Measurements from ENCODE around the gene TOPBP1.
A peak's percentile ranks its signal among the peaks of the same experiment; 100 is the strongest.

The TOPBP1 gene

GRCh38 chr3:133661454-133662277 lies at the start of gene TOPBP1:
TSS of gene TOPBP1 (minus strand) at chr3:133661941. CDS start at chr3:133661127, 814 bp downstream.
- H4K20me1 ChIP-seq (ENCODE audit: insufficient read depth, low read length): no peaks in the 10 kb centered on the region
- H3K9me2 ChIP-seq (replicated peaks; ENCODE audit: insufficient read depth, low read length): no peaks in the 10 kb centered on the region
- H3K4me3 ChIP-seq (ENCODE audit: low read length): peak within 1 kb of the TSS; percentile 86
- peak within 1 kb of the TSS; percentile 60 for H3K27ac ChIP-seq (ENCODE audit: low read length)
- DNase-seq: peak; percentile 93
- H3K9me3 ChIP-seq (replicated peaks; ENCODE audit: insufficient read depth, low read length): no peaks in the 10 kb centered on the region
- peaks cover 59% of the 10 kb centered on the region for H3K79me2 ChIP-seq (ENCODE audit: low read length)
- no peaks in the 10 kb centered on the region for H3K27me3 ChIP-seq (replicated peaks; ENCODE audit: insufficient read depth, low read length)
- peak within 1 kb of the TSS; percentile 89 for H3K9ac ChIP-seq (ENCODE audit: low read length)
- peaks cover 5% of the 10 kb centered on the region; the same call in 1 of the 2 replicates for H3F3A ChIP-seq (ENCODE audit: insufficient read depth, low read length)
- TF ChIP-seq, protein P1, sequence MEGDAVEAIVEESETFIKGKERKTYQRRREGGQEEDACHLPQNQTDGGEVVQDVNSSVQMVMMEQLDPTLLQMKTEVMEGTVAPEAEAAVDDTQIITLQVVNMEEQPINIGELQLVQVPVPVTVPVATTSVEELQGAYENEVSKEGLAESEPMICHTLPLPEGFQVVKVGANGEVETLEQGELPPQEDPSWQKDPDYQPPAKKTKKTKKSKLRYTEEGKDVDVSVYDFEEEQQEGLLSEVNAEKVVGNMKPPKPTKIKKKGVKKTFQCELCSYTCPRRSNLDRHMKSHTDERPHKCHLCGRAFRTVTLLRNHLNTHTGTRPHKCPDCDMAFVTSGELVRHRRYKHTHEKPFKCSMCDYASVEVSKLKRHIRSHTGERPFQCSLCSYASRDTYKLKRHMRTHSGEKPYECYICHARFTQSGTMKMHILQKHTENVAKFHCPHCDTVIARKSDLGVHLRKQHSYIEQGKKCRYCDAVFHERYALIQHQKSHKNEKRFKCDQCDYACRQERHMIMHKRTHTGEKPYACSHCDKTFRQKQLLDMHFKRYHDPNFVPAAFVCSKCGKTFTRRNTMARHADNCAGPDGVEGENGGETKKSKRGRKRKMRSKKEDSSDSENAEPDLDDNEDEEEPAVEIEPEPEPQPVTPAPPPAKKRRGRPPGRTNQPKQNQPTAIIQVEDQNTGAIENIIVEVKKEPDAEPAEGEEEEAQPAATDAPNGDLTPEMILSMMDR (IDR thresholded peaks at IDR 0.05; ENCODE audit: low read length): no peak
- TF ChIP-seq EZH2phosphoT487 (IDR thresholded peaks at IDR 0.05; ENCODE audit: low read length): no peak
- H3K36me3 ChIP-seq (replicated peaks; ENCODE audit: insufficient read depth, low read length): peaks cover 13% of the 10 kb centered on the region; the same call in 1 of the 2 replicates
- peak within 1 kb of the TSS; percentile 60 for H2AFZ ChIP-seq (ENCODE audit: low read length)
- peak within 1 kb of the TSS; percentile 65 for H3K4me2 ChIP-seq (ENCODE audit: low read depth, low read length)
- H3K4me1 ChIP-seq (ENCODE audit: low read length): peaks cover 18% of the 10 kb centered on the region; the same call in 1 of the 2 replicates

GRCh38 chr3:133711013-133711412 lies 49.3 kb upstream of the TOPBP1 start:
- Histone ChIP-seq H3F3A (ENCODE audit: insufficient read depth, low read length) (no peaks in the 10 kb centered on the region), H3K79me2 (ENCODE audit: low read length) (no peaks in the 10 kb centered on the region), H3K36me3 (replicated peaks; ENCODE audit: insufficient read depth, low read length) (no peaks in the 10 kb centered on the region), H3K27me3 (replicated peaks; ENCODE audit: insufficient read depth, low read length) (no peaks in the 10 kb centered on the region), H3K4me1 (ENCODE audit: low read length) (no peaks in the 10 kb centered on the region), H3K9ac (ENCODE audit: low read length) (no peak overlapping the region), H3K4me2 (ENCODE audit: low read depth, low read length) (no peak overlapping the region), H3K4me3 (ENCODE audit: low read length) (no peak overlapping the region), H2AFZ (ENCODE audit: low read length) (no peak overlapping the region), H3K27ac (ENCODE audit: low read length) (no peak overlapping the region), H4K20me1 (ENCODE audit: insufficient read depth, low read length) (no peaks in the 10 kb centered on the region), H3K9me2 (replicated peaks; ENCODE audit: insufficient read depth, low read length) (no peaks in the 10 kb centered on the region), H3K9me3 (replicated peaks; ENCODE audit: insufficient read depth, low read length) (no peaks in the 10 kb centered on the region)
- TF ChIP-seq EZH2 (optimal IDR thresholded peaks at IDR 0.05; ENCODE audit: low read depth, low read length) (no peak), EZH2phosphoT487 (IDR thresholded peaks at IDR 0.05; ENCODE audit: low read length) (no peak)
- TF ChIP-seq, protein P1 (IDR thresholded peaks at IDR 0.05; ENCODE audit: low read length): no peak
- DNase-seq: no peak

DNA sequence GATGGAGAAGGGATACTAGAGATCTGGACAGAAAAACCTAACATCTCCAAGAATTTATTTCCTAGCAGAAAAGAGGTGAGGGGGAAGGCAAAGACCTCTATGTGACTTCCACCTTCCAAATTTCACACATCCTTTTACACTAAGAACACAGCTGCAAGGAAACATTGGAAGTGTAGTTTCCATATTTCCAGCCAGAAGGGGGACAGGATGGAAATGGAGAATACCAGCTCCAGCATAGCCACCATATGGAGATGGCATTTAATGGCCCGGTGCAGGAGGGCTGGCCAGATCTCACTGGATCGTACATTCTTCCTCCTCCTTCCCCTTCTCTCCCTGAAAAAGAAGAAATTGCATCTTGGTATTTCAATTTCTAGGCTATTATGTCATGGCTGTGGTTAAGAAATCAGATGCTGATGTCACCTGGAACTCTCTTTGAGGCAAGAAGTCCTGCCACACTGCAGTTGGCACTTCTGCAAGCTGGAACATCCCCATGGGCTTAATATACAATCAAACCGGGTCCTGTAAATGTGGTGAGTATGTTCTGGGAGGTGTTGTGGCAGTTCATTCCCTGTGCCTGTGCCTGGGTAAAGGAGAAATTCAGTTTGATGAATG lies 47.5 kb upstream of the TOPBP1 start:
- Histone ChIP-seq H3K9me3 (replicated peaks; ENCODE audit: insufficient read depth, low read length) (no peaks in the 10 kb centered on the region), H3K27ac (ENCODE audit: low read length) (no peak overlapping the region)
- TF ChIP-seq EZH2phosphoT487 (IDR thresholded peaks at IDR 0.05; ENCODE audit: low read length): no peak
- TF ChIP-seq, protein P1 (IDR thresholded peaks at IDR 0.05; ENCODE audit: low read length): no peak

More for the DNA sequence above, 47.5 kb upstream of the TOPBP1 start:
- no peak for DNase-seq
- Histone ChIP-seq H3K9ac (ENCODE audit: low read length) (no peak overlapping the region), H2AFZ (ENCODE audit: low read length) (no peak overlapping the region), H3K4me2 (ENCODE audit: low read depth, low read length) (no peak overlapping the region), H3K4me3 (ENCODE audit: low read length) (no peak overlapping the region), H3F3A (ENCODE audit: insufficient read depth, low read length) (no peaks in the 10 kb centered on the region), H4K20me1 (ENCODE audit: insufficient read depth, low read length) (no peaks in the 10 kb centered on the region), H3K4me1 (ENCODE audit: low read length) (no peaks in the 10 kb centered on the region), H3K79me2 (ENCODE audit: low read length) (no peaks in the 10 kb centered on the region), H3K9me2 (replicated peaks; ENCODE audit: insufficient read depth, low read length) (no peaks in the 10 kb centered on the region), H3K27me3 (replicated peaks; ENCODE audit: insufficient read depth, low read length) (no peaks in the 10 kb centered on the region), H3K36me3 (replicated peaks; ENCODE audit: insufficient read depth, low read length) (no peaks in the 10 kb centered on the region)

All from MM.1S (cell line).